Amniotic epithelial cell (primary cell): Measurements from ENCODE around the gene HMG20A.

Source experiments
- DNase-seq: peaks from one replicate; pipeline ENCODE4 v3.0.0-alpha.2; 2010; ENCODE audit warnings: low read depth

Gene HMG20A

GRCh38 chr15:77500989-77501388, 80.3 kb downstream of the HMG20A start:
- peak; percentile 84 for DNase-seq

GRCh38 chr15:77502379-77503095, 81.8 kb downstream of the HMG20A start:
- DNase-seq, result no peak

- no peak for DNase-seq
Measured at GRCh38 chr15:77503240-77503639, 82.6 kb downstream of the HMG20A start.

- DNase-seq, result no peak
Measured at GRCh38 chr15:77503764-77504163, 83.1 kb downstream of the HMG20A start.

- no peak for DNase-seq
Measured at GRCh38 chr15:77504306-77504705, 83.6 kb downstream of the HMG20A start.

GRCh38 chr15:77504871-77505270, 84.2 kb downstream of the HMG20A start:
- DNase-seq, result no peak

GRCh38 chr15:77505556-77505955, 84.9 kb downstream of the HMG20A start:
- DNase-seq, result no peak

- DNase-seq, result no peak
Measured at GRCh38 chr15:77506311-77507142, 85.8 kb downstream of the HMG20A start.

- no peak for DNase-seq
Measured at GRCh38 chr15:77507143-77507897, 86.6 kb downstream of the HMG20A start.

GRCh38 chr15:77507911-77508310, 87.2 kb downstream of the HMG20A start:
- no peak for DNase-seq

- no peak for DNase-seq
Measured at GRCh38 chr15:77508541-77509243, 88.0 kb downstream of the HMG20A start.

GRCh38 chr15:77510066-77511057, 89.7 kb downstream of the HMG20A start:
- no peak for DNase-seq

- no peak for DNase-seq
Measured at GRCh38 chr15:77511869-77512268, 91.2 kb downstream of the HMG20A start.

GRCh38 chr15:77513226-77513625, 92.5 kb downstream of the HMG20A start:
- no peak for DNase-seq

- no peak for DNase-seq
Measured at GRCh38 chr15:77514641-77515402, 94.1 kb downstream of the HMG20A start.

- DNase-seq, result no peak
Measured at GRCh38 chr15:77515613-77516012, 94.9 kb downstream of the HMG20A start.

- DNase-seq, result no peak
Measured at GRCh38 chr15:77516076-77516475, 95.4 kb downstream of the HMG20A start.

GRCh38 chr15:77516786-77517185, 96.1 kb downstream of the HMG20A start:
- DNase-seq, result no peak

- DNase-seq, result no peak
Measured at GRCh38 chr15:77517579-77517978, 96.9 kb downstream of the HMG20A start.

GRCh38 chr15:77518458-77518857, 97.8 kb downstream of the HMG20A start:
- no peak for DNase-seq
